Spinal cord (tissue), 10 donors: ENCODE data around the gene KIF5C. TPM values are rescaled to one million over a fixed set of nuclear protein-coding genes. Genes with fewer than 3 reads are reported as not detected.

Experiments
- DNase-seq, 6 donors: peaks; one replicate each; pipeline versions ENCODE4 v3.0.0 to v3.0.0-alpha.2; 2013 to 2015; ENCODE audit warnings: low spot score in 6 of 6, low read depth in 4 of 6
- H3K27ac ChIP-seq: one replicate; pipeline ENCODE4 v1.5.1; 2013; ENCODE audit warnings: low read depth, low read length, control low read depth
- H3K27me3 ChIP-seq: one replicate; pipeline ENCODE4 v1.6.1; 2013; ENCODE audit warnings: low read length; ENCODE audit not compliant: control insufficient read depth, insufficient read depth
- H3K36me3 ChIP-seq: one replicate; pipeline ENCODE4 v1.6.1; 2013; ENCODE audit warnings: low read length; ENCODE audit not compliant: control insufficient read depth, insufficient read depth
- H3K4me1 ChIP-seq: one replicate; pipeline ENCODE4 v1.6.1; 2013; ENCODE audit warnings: low read length; ENCODE audit not compliant: control insufficient read depth, insufficient read depth
- H3K4me3 ChIP-seq: one replicate; pipeline ENCODE4 v1.5.1; 2013; ENCODE audit warnings: low read depth, low read length, control low read depth
- H3K9me3 ChIP-seq: one replicate; pipeline ENCODE4 v1.6.1; 2013; ENCODE audit warnings: low read length; ENCODE audit not compliant: control insufficient read depth, insufficient read depth
- WGBS: methylation state at CpG from one replicate; pipeline ENCODE4 v1.1.5; 2013; ENCODE audit warnings: missing lambda C conversion rate; ENCODE audit not compliant: insufficient coverage; 5-methylcytosine and 5-hydroxymethylcytosine counted together
- long read RNA-seq, 4 donors: transcript quantifications; one replicate each; lab custom pipeline, GENCODE V29; 2026
- polyA plus RNA-seq, 2 donors: library from polyadenylated mRNA; unstranded; fragments of 120-200 nt; gene quantifications; one replicate each; pipeline ENCODE4 v1.2.1, GENCODE V29; 2013; ENCODE audit not compliant: insufficient read length in 2 of 2
- total RNA-seq, 2 donors: library from RNA; depleted of rRNA in 1 of 2; stranded (reverse); fragments of 120-200 nt in 1 of 2; fragments of >200 nt in 1 of 2; gene quantifications; one replicate each; pipeline versions ENCODE4 v1.2.3 to v1.2.4, GENCODE V29; 2013 to 2014
- donor health status: healthy.

Gene KIF5C
- total RNA-seq (100 to 1,000 TPM in 1 of 2 donors, 10 to 100 TPM in 1; 79.2 to 222 TPM), polyA plus RNA-seq (100 to 1,000 TPM; 197 to 279 TPM)
- long read RNA-seq, donor 1, full-length matches to known transcripts: 7 of 78 reads
- long read RNA-seq, donor 1, partial matches to known transcripts: 71 of 78 reads
- long read RNA-seq, donor 1, other reads (novel, unspliced or antisense): 0 of 78 reads
- long read RNA-seq, donor 2, full-length matches to known transcripts: 2 of 26 reads
- long read RNA-seq, donor 2, partial matches to known transcripts: 24 of 26 reads
- long read RNA-seq, donor 2, other reads (novel, unspliced or antisense): 0 of 26 reads
- long read RNA-seq, donor 3, full-length matches to known transcripts: 1 of 256 reads
- long read RNA-seq, donor 3, partial matches to known transcripts: 255 of 256 reads
- long read RNA-seq, donor 3, other reads (novel, unspliced or antisense): 0 of 256 reads
- long read RNA-seq, donor 4: 0 reads

- Histone ChIP-seq H3K9me3 (no peaks in the 10 kb centered on the region), H3K4me3 (peak within 1 kb of the TSS; percentile 64), H3K36me3 (no peaks in the 10 kb centered on the region), H3K27me3 (peaks cover 6% of the 10 kb centered on the region), H3K27ac (peak within 1 kb of the TSS; percentile 61), H3K4me1 (peaks cover 18% of the 10 kb centered on the region)
- under 1% methylated on average over 39 of the region's 39 CpGs for WGBS
- DNase-seq: peak in 5 of 6 donors; percentile 78 to 98 (median 87)
Observed at GRCh38 chr2:148874868-148875341, at the start of gene KIF5C. KIF5C (plus strand) TSS chr2:148875227; CDS start chr2:148875618, 391 bp downstream.

GRCh38 chr2:148826791-148827190 lies 48.2 kb upstream of the KIF5C start:
- Histone ChIP-seq H3K27me3 (no peaks in the 10 kb centered on the region), H3K9me3 (peaks cover 2% of the 10 kb centered on the region), H3K36me3 (no peaks in the 10 kb centered on the region), H3K4me3 (no peak overlapping the region), H3K27ac (no peak overlapping the region), H3K4me1 (no peaks in the 10 kb centered on the region)
- DNase-seq: no peak

- DNase-seq: no peak
- no peaks in the 10 kb centered on the region for H3K4me1 ChIP-seq
- H3K27me3 ChIP-seq: no peaks in the 10 kb centered on the region
- no CpG with 5 or more reads among the region's 2 CpGs for WGBS
- H3K36me3 ChIP-seq: no peaks in the 10 kb centered on the region
- peaks cover 2% of the 10 kb centered on the region for H3K9me3 ChIP-seq
- H3K4me3 ChIP-seq: no peak overlapping the region
- H3K27ac ChIP-seq: no peak overlapping the region
Observed at GRCh38 chr2:148828941-148829340, 46.1 kb upstream of the KIF5C start.

GRCh38 chr2:148829618-148830017 lies 45.4 kb upstream of the KIF5C start:
- no peak overlapping the region for H3K4me3 ChIP-seq
- H3K36me3 ChIP-seq: no peaks in the 10 kb centered on the region
- H3K27ac ChIP-seq: no peak overlapping the region
- WGBS: 100% methylated on average over 2 of the region's 3 CpGs
- H3K4me1 ChIP-seq: no peaks in the 10 kb centered on the region
- H3K9me3 ChIP-seq: peaks cover 2% of the 10 kb centered on the region
- no peaks in the 10 kb centered on the region for H3K27me3 ChIP-seq
- DNase-seq: no peak

DNA sequence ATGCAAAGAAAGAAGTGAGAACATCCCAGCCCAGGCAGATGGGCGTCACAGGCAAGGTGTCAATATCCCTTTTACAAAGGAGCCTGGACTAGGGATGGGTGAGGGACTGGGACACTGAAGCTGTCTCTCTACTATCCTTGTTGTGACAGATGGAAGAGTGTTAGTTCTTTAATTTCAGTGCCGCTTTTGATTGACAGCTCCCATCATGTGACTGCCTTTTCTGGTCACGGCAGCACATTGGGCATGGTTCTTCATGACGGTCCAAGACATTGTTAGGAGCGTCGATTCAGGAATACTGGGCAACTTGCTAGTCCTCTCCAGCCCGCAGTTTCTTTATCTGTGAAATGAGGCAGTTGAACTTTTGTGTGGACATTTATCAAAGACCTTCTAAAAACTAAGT lies 42.4 kb upstream of the KIF5C start:
- H3K36me3 ChIP-seq: no peaks in the 10 kb centered on the region
- no peaks in the 10 kb centered on the region for H3K9me3 ChIP-seq
- no peak overlapping the region for H3K4me3 ChIP-seq
- H3K27ac ChIP-seq: no peak overlapping the region
- no peaks in the 10 kb centered on the region for H3K27me3 ChIP-seq
- WGBS: 92% methylated on average over 4 of the region's 7 CpGs
- no peak for DNase-seq
- no peaks in the 10 kb centered on the region for H3K4me1 ChIP-seq

DNA sequence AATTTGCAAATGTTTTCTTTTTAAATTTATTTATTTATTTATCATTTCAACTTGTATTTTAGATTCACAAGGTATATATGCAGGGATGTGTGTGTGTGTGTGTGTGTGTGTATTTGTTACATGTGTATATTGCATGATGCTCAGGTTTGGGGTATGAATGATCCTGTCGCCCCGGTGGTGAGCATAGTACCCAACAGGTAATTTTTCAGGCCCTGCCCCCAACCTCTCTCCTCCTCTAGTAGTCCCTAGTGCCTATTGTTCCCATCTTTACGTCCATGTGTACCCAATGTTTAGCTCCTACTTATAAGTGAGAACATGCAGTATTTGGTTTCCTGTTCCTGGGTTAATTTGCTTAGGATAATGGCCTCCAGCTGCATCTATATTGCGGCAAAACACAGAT lies 33.0 kb upstream of the KIF5C start:
- no peaks in the 10 kb centered on the region for H3K9me3 ChIP-seq
- no CpG with 5 or more reads among the region's 4 CpGs for WGBS

DNA sequence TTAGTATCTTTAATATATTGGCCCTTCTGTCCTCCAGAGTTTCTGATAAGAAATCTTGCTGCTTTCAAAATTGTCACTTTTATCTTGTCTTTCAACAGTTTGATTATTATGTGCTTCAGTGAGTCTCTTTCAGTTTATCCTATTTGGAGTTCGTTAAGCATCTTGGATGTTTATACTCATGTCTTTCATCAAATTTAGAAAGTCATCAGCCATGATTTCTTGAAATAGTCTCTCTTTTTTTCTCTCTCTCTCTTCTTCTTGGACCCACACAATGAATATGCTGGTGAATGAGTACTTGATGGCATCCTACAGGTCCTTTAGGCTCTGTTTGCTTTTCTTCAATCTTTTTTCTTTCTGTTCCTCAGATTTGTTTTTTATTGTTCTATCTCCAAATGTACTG lies 26.9 kb upstream of the KIF5C start:
- WGBS: no CpG with 5 or more reads among the region's 1 CpG
- no peaks in the 10 kb centered on the region for H3K36me3 ChIP-seq

More for the DNA sequence above, 33.0 kb upstream of the KIF5C start:
- no peak for DNase-seq
- no peaks in the 10 kb centered on the region for H3K27me3 ChIP-seq
- no peaks in the 10 kb centered on the region for H3K36me3 ChIP-seq
- H3K4me1 ChIP-seq: no peaks in the 10 kb centered on the region
- no peak overlapping the region for H3K27ac ChIP-seq
- H3K4me3 ChIP-seq: no peak overlapping the region

DNA sequence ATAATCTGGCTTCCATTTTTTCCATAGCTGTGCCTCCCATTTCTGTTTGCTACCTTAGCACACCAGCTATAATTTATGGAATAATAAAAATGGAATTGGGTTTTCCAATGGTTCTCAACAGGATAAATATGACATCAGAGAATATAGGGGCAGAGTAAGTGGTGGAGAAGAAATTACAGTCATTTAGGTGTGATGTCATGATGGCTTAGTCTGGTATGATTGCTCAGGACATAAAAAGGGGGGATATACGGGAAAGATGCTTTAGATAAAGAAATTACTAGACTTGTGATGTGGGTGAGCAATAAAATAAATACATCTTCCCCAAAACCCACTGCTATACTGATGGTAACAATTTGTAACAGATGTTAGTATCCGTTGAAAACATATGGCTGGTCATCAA lies 21.6 kb upstream of the KIF5C start:
- no peak for DNase-seq
- Histone ChIP-seq H3K36me3 (no peaks in the 10 kb centered on the region), H3K9me3 (no peaks in the 10 kb centered on the region), H3K4me1 (no peaks in the 10 kb centered on the region), H3K27me3 (no peaks in the 10 kb centered on the region), H3K4me3 (no peak overlapping the region), H3K27ac (no peak overlapping the region)
- WGBS: no CpG with 5 or more reads among the region's 2 CpGs

More for the DNA sequence above, 26.9 kb upstream of the KIF5C start:
- Histone ChIP-seq H3K9me3 (no peaks in the 10 kb centered on the region), H3K4me1 (no peaks in the 10 kb centered on the region), H3K27me3 (no peaks in the 10 kb centered on the region), H3K27ac (no peak overlapping the region), H3K4me3 (no peak overlapping the region)
- no peak for DNase-seq

DNA sequence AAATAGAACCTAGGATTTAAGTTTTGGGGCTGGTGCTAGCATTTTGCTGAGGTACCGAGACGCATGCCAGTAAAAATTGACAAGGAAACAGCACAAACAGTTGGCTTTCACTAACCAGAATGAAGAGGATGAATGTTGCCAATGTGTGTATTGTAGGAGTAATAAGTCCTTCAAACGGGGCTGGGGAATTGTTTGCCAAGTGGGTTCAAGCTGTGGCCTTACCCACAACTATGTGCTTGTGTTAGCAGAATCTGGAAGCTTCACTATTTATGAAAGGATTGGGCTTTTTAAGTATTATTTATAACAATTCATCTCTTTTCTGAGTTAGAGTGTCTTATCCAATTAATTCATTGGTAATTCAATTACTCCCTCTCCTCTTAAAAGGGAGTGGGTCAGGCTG lies 15.0 kb upstream of the KIF5C start:
- H3K27me3 ChIP-seq: no peaks in the 10 kb centered on the region
- H3K9me3 ChIP-seq: no peaks in the 10 kb centered on the region
- no peak overlapping the region for H3K27ac ChIP-seq
- no peak overlapping the region for H3K4me3 ChIP-seq
- H3K4me1 ChIP-seq: no peaks in the 10 kb centered on the region
- WGBS: 60% methylated on average over 3 of the region's 3 CpGs
- DNase-seq: no peak
- H3K36me3 ChIP-seq: no peaks in the 10 kb centered on the region

GRCh38 chr2:148861367-148861766 lies 13.7 kb upstream of the KIF5C start:
- no peak for DNase-seq
- 92% methylated on average over 5 of the region's 5 CpGs for WGBS
- no peak overlapping the region for H3K27ac ChIP-seq
- H3K4me1 ChIP-seq: no peaks in the 10 kb centered on the region
- H3K4me3 ChIP-seq: no peak overlapping the region
- H3K9me3 ChIP-seq: no peaks in the 10 kb centered on the region
- H3K36me3 ChIP-seq: no peaks in the 10 kb centered on the region
- no peaks in the 10 kb centered on the region for H3K27me3 ChIP-seq
